ENCODE data around the gene EXOC6.

EXOC6 gene

GRCh38 chr10:93066544-93066913 lies 218.2 kb downstream of the EXOC6 start:
- DNase-seq (ENCODE audit: low spot score): no peak

- no peak for DNase-seq (ENCODE audit: low spot score)
Observed at GRCh38 chr10:93067443-93068365, 219.4 kb downstream of the EXOC6 start.

GRCh38 chr10:93068411-93069244 lies 220.3 kb downstream of the EXOC6 start:
- DNase-seq (ENCODE audit: low spot score): no peak

GRCh38 chr10:93069245-93069561 lies 220.9 kb downstream of the EXOC6 start:
- DNase-seq (ENCODE audit: low spot score): no peak

- DNase-seq (ENCODE audit: low spot score): no peak
Observed at GRCh38 chr10:93070378-93071176, 222.3 kb downstream of the EXOC6 start.

DNA sequence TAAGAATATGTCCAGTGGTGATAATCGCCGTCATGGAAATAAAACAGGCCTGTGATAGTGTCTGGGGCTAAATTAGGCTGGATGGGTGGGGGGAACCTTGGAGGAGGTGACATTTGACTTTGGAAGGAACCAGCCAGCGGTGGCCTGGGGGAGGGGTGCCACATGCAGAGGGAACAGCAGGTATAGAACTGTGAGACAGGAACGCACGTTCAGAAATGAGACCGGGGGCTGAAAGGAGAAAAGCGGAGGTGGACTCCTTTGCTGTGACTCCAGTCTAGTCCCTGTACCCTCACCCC lies 222.8 kb downstream of the EXOC6 start:
- no peak for DNase-seq (ENCODE audit: low spot score)

DNA sequence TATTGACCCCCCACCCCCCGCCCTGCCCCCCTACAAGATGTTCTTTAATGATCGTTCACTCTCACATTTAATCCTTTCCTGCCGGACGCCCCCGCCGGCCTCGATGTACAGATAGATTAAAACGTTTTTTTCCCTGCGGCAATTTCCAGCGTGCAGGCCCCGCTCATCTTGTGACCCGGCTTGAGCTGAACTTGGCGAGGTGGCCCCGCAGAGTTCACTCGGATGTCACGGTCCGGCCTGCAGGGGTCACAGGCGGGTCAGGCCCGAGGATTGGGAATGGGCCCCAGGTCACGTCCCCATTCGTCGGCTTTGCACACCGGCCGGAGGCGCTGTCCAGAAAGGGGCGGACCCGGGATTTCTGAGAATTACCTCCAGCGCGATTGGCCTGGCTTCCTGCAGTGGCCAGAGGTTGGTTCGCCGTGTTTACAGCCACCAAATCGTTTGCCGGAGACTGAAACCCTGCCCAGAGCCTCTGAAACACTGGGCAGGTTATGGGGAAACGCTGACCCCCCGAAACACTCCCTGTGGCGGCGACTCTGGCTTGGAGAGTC lies 223.4 kb downstream of the EXOC6 start:
- no peak for DNase-seq (ENCODE audit: low spot score)

GRCh38 chr10:93072225-93072712 lies 223.9 kb downstream of the EXOC6 start:
- no peak for DNase-seq (ENCODE audit: low spot score)

- no peak for DNase-seq (ENCODE audit: low spot score)
Observed at GRCh38 chr10:93072713-93073538, 224.6 kb downstream of the EXOC6 start.

- no peak for DNase-seq (ENCODE audit: low spot score)
Observed at GRCh38 chr10:93073539-93074146, 225.3 kb downstream of the EXOC6 start, which contains the start of gene CYP26A1. TSS of gene CYP26A1 (plus strand) at chr10:93073893. CDS start at chr10:93073935, 42 bp downstream.

DNA sequence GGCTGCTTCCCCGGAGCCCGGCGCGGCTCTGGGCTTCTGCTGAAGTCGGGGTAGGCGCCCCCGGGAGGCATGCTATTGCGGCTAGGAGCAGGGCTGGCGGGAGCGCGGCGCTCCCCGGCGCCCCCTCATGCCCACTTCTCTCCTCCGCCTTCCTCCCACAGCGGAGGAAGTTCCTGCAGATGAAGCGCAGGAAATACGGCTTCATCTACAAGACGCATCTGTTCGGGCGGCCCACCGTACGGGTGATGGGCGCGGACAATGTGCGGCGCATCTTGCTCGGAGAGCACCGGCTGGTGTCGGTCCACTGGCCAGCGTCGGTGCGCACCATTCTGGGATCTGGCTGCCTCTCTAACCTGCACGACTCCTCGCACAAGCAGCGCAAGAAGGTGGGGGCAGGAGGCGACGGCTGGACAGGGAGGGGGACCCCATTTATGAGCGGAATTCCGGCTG lies 225.9 kb downstream of the EXOC6 start:
- DNase-seq (ENCODE audit: low spot score): no peak

- DNase-seq (ENCODE audit: low spot score): no peak
Observed at GRCh38 chr10:93074597-93075368, 226.5 kb downstream of the EXOC6 start.

DNA sequence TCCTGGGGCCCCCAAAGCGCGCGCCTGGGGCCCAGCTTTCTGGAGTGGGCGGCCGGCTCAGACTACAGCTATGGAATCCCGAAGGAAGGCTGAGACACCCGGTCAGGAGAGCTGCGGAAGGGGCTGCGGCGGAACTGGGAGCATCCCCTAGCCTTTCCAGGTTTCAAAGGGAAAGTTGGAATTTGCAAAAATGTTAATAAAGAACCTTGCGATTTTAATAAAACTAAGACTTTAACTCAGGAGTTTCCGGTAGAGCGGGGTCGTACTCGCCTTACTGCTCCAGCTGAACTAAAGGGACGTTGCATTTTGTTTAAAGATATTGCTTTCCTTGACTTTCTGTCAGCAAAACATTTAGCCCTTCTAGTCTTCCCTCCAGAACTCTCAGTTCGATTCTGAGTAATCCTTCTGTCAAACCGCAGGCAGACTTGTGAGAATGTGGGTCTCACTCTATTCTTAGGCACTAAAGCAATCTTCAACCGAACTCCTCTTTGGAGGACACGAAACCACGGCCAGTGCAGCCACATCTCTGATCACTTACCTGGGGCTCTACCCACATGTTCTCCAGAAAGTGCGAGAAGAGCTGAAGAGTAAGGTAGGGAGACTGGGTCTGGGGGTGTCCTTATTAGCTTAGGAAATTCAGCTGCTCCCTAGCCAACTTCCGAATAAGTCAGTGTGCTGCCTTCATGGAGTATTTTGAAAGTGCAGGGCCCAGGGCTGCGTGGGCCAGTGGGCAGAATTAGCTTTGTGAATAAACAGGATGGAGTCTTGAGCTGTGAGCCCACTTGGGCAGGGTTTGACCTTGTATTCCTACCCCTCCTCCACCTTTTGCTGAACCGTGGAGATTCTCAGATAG lies 227.3 kb downstream of the EXOC6 start:
- no peak for DNase-seq (ENCODE audit: low spot score)

DNA sequence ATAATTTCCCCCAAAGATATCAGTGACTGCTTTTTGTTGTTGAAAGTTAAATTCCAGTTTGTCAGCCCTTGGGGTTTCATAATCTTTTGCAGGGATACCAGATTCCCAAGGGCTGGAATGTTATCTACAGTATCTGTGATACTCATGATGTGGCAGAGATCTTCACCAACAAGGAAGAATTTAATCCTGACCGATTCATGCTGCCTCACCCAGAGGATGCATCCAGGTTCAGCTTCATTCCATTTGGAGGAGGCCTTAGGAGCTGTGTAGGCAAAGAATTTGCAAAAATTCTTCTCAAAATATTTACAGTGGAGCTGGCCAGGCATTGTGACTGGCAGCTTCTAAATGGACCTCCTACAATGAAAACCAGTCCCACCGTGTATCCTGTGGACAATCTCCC lies 228.6 kb downstream of the EXOC6 start:
- DNase-seq (ENCODE audit: low spot score): no peak

DNA sequence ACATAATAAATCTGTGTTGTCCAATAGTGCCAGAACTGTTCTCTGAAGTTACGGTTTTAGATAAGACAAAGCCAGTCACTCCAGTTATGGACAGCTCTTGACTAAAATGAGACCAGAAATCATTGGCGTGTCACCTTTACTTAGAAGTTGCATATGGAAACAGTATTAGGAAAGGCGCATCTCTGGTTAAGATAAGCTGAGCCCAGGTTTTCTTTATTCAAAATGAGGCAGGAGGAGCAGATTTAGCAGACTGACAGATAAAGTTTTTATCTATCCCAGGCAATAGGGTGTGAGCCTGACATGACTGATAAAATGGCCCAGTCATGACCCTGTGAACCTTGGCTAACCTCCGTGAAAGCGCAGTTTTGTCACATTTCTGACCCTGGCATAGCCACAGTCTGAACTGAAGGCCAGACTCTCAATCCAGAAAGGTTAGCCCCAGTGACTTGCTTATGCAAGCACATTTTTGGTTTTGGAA lies 229.6 kb downstream of the EXOC6 start:
- no peak for DNase-seq (ENCODE audit: low spot score)

DNA sequence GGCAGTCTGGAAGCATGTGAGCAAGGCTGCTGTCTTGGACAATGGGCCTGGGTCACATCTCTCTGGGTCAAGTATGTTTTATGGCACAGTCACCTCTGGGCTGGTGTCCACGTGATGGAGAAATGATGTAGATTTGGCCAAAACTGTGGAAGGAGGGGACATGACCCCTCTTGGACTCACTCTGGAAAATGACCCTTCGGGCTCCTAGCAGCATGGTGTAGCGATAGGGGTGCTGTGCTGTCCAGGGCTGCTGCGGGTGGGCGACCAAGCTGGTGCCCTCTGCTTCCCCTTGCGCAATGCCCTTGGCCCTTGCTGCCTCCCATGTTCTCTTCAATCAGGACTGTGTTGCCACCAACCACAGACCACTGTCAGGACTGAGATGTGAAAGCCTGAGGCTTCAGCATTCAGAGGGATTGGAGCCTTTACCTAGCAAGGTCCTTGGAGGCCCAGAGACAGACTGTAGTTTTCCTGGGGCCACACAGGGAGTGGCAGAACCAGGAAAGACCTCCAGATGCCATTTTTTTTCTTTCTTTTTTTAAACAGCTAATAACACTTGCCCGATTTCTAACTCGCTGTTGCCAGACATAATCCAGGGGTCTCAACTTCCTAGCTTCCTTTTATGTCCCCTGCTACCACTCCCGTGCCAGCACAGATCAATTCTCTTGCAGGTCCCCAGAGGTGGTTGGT lies 231.5 kb downstream of the EXOC6 start:
- no peak for DNase-seq (ENCODE audit: low spot score)

DNA sequence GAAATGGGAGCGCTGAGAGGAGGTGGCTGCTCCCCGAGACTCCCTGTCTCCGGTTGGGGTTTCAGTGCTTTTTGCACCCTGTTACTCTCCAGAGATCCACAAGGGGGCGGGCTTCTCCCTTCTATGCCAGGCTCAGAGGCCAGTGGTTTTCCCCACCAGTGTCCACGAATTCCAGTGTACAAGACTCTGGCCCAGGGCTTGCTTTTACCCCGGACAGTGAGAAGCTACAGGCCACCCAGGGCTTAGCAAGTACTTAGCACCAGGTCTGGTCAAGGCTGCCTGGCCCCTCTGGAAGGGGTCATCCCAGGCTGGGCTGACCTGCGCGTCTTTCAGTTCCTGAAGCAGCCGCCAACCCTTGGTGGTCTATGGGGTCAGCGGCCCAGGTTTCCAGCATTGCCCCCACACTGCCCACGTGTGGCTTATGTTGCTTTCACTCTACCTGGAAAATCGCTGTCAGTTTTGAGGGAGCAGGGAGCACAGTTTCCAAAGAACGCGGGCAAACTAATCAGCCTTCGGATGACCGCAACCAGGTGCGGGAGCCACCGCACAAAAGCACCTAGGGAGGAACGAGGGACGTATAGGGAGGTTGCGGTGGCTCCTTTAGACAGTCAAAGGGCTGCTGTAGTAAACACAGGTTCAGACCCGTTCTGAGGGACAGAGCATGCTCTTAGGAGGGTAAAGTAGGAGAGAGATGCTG lies 232.2 kb downstream of the EXOC6 start:
- DNase-seq (ENCODE audit: low spot score): peak; percentile 41

Measured in RKO (cell line).